Fibroblast of skin of scalp (primary cell): ENCODE measurements around the gene SEPTIN6.
"Not testable (repeated sequence)": the region's sequence is repeated elsewhere in the genome, so short reads cannot be mapped to it uniquely, and the experiment has no call there.

ENCODE experiments used
- DNase-seq: peaks from one replicate; pipeline ENCODE4 v3.0.0-alpha.2; 2013

Gene SEPTIN6

GRCh38 chrX:119690921-119691716, 1.8 kb downstream of the SEPTIN6 start:
- peak; percentile 64 for DNase-seq

GRCh38 chrX:119688911-119689321, 4.1 kb downstream of the SEPTIN6 start:
- DNase-seq = no peak

- no peak for DNase-seq
Observed at GRCh38 chrX:119687661-119688413, 5.1 kb downstream of the SEPTIN6 start.

- DNase-seq = peak; percentile 49
Observed at GRCh38 chrX:119686087-119686691, 6.8 kb downstream of the SEPTIN6 start.

DNA sequence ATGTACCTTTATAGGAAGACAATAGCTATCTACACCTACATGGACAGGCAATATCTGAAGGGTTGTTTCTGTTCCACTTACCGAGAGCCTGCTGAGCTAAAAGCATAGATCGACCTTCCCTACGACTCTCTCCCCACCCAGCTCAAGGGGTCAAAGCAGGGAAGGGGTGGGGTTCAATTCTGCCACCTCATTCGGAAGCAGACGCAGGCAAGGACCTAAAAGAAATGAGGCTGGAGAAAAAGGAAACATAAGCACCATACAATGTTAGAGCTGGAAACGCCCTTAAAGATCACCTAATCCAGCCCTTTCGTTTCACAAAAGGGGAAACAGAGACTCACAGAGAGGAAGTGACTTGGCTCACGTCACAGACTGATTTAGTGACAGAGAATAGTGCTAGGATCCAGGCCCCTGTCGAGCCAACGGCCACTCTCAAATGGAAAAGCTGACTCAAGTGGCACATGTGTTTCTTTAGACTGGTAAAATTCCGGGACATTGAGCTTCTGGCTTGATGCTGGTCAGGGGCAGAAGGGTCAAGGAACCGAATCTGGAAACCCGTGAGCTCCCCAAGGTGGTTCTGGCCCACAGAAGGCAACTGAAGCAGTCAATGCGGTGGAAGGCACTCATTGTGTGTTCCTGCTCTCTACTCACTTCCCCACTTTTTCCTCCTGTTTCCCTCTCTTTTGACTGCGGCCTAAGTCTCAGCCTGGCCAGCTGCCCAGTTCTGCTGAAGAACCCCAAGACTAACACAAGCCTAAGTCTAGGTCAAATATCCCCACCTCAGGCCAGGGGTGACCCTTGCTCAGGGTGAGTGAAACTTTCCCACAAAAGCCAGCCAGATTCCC, 7.5 kb downstream of the SEPTIN6 start:
- peak; percentile 23 for DNase-seq

- DNase-seq = peak; percentile 38
Observed at GRCh38 chrX:119684916-119685224, 8.1 kb downstream of the SEPTIN6 start.

DNA sequence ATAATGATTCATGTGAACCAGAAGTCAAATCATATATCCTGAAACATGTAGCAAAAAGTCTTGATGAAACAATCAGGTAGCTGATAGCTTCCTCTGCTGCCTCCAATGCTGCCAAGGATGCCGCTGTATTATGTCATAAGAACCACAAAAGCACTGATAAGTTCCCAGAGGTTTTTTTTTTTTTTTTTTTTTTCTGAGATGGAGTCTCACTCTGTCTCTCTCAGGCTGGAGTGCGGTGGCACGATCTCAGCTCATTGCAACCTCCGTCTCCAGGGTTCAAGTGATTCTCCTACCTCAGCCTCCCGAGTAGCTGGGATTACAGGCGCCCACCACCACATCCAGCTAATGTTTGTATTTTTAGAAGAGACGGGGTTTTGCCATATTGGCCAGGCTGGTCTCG, 8.7 kb downstream of the SEPTIN6 start:
- not testable (repeated sequence) for DNase-seq

GRCh38 chrX:119682019-119682989, 10.7 kb downstream of the SEPTIN6 start:
- no peak for DNase-seq

- DNase-seq = no peak
Observed at GRCh38 chrX:119677654-119677981, 15.3 kb downstream of the SEPTIN6 start.

DNA sequence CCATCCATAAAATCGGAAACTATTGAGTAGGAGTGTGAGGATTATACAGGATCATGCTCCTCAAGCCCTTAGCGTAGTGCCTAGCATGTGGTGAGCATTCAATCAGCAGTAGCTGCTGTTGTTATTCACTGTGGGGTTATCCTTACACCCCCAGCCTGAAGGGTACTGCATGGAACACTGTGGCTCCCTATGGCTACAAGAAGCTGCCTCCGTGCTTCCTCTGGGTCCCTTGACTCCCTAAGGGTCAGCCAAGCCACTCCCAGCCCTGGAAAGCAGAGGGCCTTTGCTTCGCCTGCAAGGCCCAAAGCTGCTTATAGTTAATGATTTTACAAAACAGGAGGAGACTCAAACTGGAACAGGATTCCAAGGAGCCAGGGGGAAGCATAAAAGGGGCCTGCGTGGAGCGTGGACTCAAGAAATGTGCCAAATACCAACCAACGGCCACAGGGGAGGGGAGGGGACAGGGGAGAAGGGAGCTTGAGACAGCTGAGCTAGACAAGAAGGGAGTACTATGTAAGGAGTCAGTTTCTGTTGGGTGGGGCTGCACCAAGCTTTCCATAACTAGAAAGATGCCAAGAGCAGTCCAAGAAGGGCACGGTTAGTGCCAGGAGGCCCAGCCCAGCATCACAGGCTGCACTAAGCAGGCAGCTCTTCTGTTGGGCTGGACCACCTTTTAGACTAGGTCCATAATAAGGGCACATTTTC, 15.9 kb downstream of the SEPTIN6 start:
- no peak for DNase-seq

DNA sequence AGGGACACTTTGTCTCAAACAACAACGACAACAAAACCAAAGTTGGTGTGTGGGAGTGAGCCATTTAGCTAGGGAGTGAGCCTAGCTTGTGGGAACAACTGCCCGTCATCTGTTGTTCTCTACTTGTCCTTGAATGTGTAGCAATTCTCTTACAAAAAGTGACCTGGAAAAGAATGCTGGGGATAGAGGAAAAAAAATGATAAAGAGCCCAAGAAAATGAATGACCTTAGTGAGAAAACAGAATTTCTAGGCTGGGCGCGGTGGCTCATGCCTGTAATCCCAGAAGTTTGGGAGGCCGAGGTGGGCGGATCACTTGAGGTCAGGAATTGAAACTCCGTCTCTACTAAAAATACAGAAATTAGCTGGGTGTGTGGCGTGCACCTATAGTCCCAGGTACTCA, 19.6 kb downstream of the SEPTIN6 start:
- DNase-seq = no peak

DNA sequence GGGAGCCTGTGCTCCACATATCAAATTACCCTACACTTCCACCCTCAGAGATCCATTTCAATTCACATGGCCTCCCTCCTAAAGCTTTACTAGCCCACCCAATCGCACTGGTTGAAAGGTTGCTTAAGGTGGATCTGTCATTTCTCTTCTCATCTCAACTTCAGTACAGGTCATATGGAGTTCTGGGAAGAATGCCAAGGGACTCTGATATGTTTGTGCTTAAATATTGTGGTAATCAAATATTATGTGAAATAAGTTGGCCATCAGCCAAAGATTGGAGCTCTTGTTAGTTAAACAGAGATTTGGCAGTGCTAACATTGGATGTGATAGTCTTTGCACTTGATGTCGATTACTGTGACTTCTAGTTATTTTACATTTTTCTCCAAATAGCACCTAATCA, 20.5 kb downstream of the SEPTIN6 start:
- DNase-seq = no peak

GRCh38 chrX:119669424-119670037, 23.4 kb downstream of the SEPTIN6 start:
- peak; percentile 29 for DNase-seq

- DNase-seq = no peak
Observed at GRCh38 chrX:119667111-119667878, 25.7 kb downstream of the SEPTIN6 start.

GRCh38 chrX:119664877-119665276, 28.1 kb downstream of the SEPTIN6 start:
- not testable (repeated sequence) for DNase-seq

DNA sequence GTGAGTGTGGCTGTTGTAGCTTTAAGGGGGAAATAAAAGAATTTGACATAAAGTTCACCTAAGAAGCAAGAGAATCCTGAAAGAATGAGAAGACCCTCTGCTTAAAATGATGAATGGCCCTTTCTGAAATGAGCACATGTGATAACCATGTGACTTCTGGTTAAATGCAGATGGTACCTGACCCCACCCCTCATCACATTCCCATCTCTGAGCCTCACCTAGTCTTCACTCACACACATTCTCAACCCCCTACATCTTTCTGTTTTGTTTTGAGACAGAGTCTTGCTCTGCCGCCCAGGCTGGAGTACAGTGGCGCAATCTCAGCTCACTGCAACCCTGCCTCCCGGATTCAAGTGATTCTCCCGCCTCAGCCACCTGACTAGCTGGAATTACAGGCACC, 31.5 kb downstream of the SEPTIN6 start:
- DNase-seq = no peak

DNA sequence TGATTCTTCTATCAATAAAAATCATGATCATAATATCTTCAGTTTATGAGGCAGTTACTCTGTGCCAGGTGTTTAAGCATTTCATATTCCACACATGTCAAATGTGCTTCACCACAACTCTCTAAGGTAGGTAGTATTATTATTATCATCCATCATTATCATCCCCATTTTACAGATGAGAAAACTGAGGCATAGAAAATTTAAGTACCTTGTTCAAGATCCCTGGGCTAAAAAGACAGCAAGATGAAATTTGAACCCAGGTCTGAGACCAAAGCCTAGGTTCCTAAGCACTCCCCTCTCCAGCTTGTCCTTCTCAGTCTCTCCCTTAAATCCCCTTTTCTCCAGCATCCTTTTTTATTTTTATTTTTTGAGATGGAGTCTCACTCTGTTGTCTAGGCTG, 33.4 kb downstream of the SEPTIN6 start:
- DNase-seq = no peak

- DNase-seq = peak; percentile 54
Observed at GRCh38 chrX:119655125-119655524, 37.8 kb downstream of the SEPTIN6 start.

- peak; percentile 32 for DNase-seq
Observed at GRCh38 chrX:119654112-119654531, 38.8 kb downstream of the SEPTIN6 start.

GRCh38 chrX:119648421-119648775, 44.6 kb downstream of the SEPTIN6 start:
- no peak for DNase-seq
